Stimulated activated naive B cell treated with anti-CD40 and anti-IgM and Interleukin-4, amounts not matched to agents 10 μg/mL and 1 μg/mL and 100 μg/mL, for 72 hours (primary cell): ENCODE results near the gene MCRIP2.
"Not testable (repeated sequence)": the region's sequence is repeated elsewhere in the genome, so short reads cannot be mapped to it uniquely, and the experiment has no call there.

Source experiments
- ATAC-seq, 2 donors: fragments of 150-1000 bp; cut with Tn5 transposase; replicated peaks; 2 replicates each; pipeline ENCODE4 v1.10.0; 2021; ENCODE audit warnings: moderate library complexity in 1 of 2
- DNase-seq: peaks from one replicate; pipeline ENCODE4 v3.0.0; 2021
- H3K27ac Mint-ChIP-seq: one replicate; pipeline ENCODE4 v1.8.0; 2022; ENCODE audit warnings: mild to moderate bottlenecking, mixed read lengths
- H3K27me3 Mint-ChIP-seq, 2 donors: one replicate each; pipeline ENCODE4 v1.8.0; 2022; ENCODE audit warnings: mixed read lengths in 2 of 2
- H3K36me3 Mint-ChIP-seq, 2 donors: one replicate each; pipeline ENCODE4 v1.8.0; 2022; ENCODE audit warnings: mixed read lengths in 2 of 2, mild to moderate bottlenecking in 1 of 2
- H3K4me1 Mint-ChIP-seq, 2 donors: one replicate each; pipeline ENCODE4 v1.8.0; 2022; ENCODE audit warnings: mixed read lengths in 2 of 2, mild to moderate bottlenecking in 1 of 2
- H3K4me3 Mint-ChIP-seq, 2 donors: one replicate each; pipeline ENCODE4 v1.8.0; 2022; ENCODE audit warnings: mild to moderate bottlenecking in 2 of 2, mixed read lengths in 2 of 2, moderate library complexity in 1 of 2
- H3K9me3 Mint-ChIP-seq, 2 donors: one replicate each; pipeline ENCODE4 v1.8.0; 2022; ENCODE audit warnings: mixed read lengths in 2 of 2, mild to moderate bottlenecking in 1 of 2

Gene MCRIP2

GRCh38 chr16:641326-642188, at the start of gene MCRIP2:
MCRIP2 (plus strand) TSS chr16:641828; CDS start chr16:641992, 164 bp downstream.
- Mint-ChIP-seq H3K4me3 (peak within 1 kb of the TSS; percentile 83 to 84), H3K27me3 (peaks cover 3 to 4% of the 10 kb centered on the region in 2 donors), H3K4me1 (peaks cover 24 to 50% of the 10 kb centered on the region in 2 donors), H3K9me3 (peaks cover 0 to 2% of the 10 kb centered on the region in 2 donors), H3K27ac (peak within 1 kb of the TSS; percentile 73), H3K36me3 (peaks cover 11 to 13% of the 10 kb centered on the region in 2 donors)
- peak; percentile 64 to 65 for ATAC-seq
- peak; percentile 78 for DNase-seq

- Mint-ChIP-seq H3K27ac (no peak overlapping the region), H3K9me3 (no peaks in the 10 kb centered on the region), H3K36me3 (peaks cover 13 to 21% of the 10 kb centered on the region in 2 donors), H3K27me3 (no peaks in the 10 kb centered on the region), H3K4me1 (peaks cover 30 to 68% of the 10 kb centered on the region in 2 donors), H3K4me3 (peak overlapping the region in 1 of 2 donors; percentile 39)
- ATAC-seq (no peak), DNase-seq (no peak)
Measured at GRCh38 chr16:591892-592517, 49.6 kb upstream of the MCRIP2 start.

- H3K27ac Mint-ChIP-seq: no peak overlapping the region
- H3K4me1 Mint-ChIP-seq: peaks cover 27 to 61% of the 10 kb centered on the region in 2 donors
- ATAC-seq: no peak
- no peaks in the 10 kb centered on the region for H3K9me3 Mint-ChIP-seq
- no peaks in the 10 kb centered on the region for H3K27me3 Mint-ChIP-seq
- DNase-seq: no peak
- peaks cover 14 to 23% of the 10 kb centered on the region in 2 donors for H3K36me3 Mint-ChIP-seq
- H3K4me3 Mint-ChIP-seq: no peak overlapping the region
Measured at GRCh38 chr16:592518-593306, 48.9 kb upstream of the MCRIP2 start.

- Mint-ChIP-seq H3K36me3 (peaks cover 14 to 19% of the 10 kb centered on the region in 2 donors), H3K9me3 (no peaks in the 10 kb centered on the region), H3K27ac (peak overlapping the region; percentile 6), H3K4me1 (peaks cover 27 to 54% of the 10 kb centered on the region in 2 donors), H3K4me3 (no peak overlapping the region), H3K27me3 (no peaks in the 10 kb centered on the region)
- no peak for DNase-seq
- ATAC-seq: no peak
Measured at GRCh38 chr16:593406-593805, 48.2 kb upstream of the MCRIP2 start.

GRCh38 chr16:593807-594206, 47.8 kb upstream of the MCRIP2 start:
- H3K27ac Mint-ChIP-seq: peak overlapping the region; percentile 6
- ATAC-seq (no peak), DNase-seq (no peak)
- H3K9me3 Mint-ChIP-seq: no peaks in the 10 kb centered on the region
- peaks cover 27 to 50% of the 10 kb centered on the region in 2 donors for H3K4me1 Mint-ChIP-seq
- no peaks in the 10 kb centered on the region for H3K27me3 Mint-ChIP-seq
- no peak overlapping the region for H3K4me3 Mint-ChIP-seq
- peaks cover 12 to 21% of the 10 kb centered on the region in 2 donors for H3K36me3 Mint-ChIP-seq

- H3K36me3 Mint-ChIP-seq: peaks cover 14 to 25% of the 10 kb centered on the region in 2 donors
- no peak for ATAC-seq
- no peaks in the 10 kb centered on the region for H3K27me3 Mint-ChIP-seq
- no peak for DNase-seq
- H3K27ac Mint-ChIP-seq: peak overlapping the region; percentile 56
- peaks cover 27 to 50% of the 10 kb centered on the region in 2 donors for H3K4me1 Mint-ChIP-seq
- no peak overlapping the region for H3K4me3 Mint-ChIP-seq
- H3K9me3 Mint-ChIP-seq: no peaks in the 10 kb centered on the region
Measured at GRCh38 chr16:595094-595528, 46.5 kb upstream of the MCRIP2 start.

- Mint-ChIP-seq H3K4me1 (peaks cover 20 to 46% of the 10 kb centered on the region in 2 donors), H3K27ac (no peak overlapping the region), H3K27me3 (no peaks in the 10 kb centered on the region), H3K4me3 (no peak overlapping the region), H3K36me3 (peaks cover 14 to 26% of the 10 kb centered on the region in 2 donors), H3K9me3 (no peaks in the 10 kb centered on the region)
- DNase-seq (no peak), ATAC-seq (no peak)
Measured at GRCh38 chr16:595942-596735, 45.5 kb upstream of the MCRIP2 start.

- H3K27ac Mint-ChIP-seq: no peak overlapping the region
- no peak for DNase-seq
- no peaks in the 10 kb centered on the region for H3K27me3 Mint-ChIP-seq
Measured at GRCh38 chr16:596736-597060, 44.9 kb upstream of the MCRIP2 start.

GRCh38 chr16:597655-598054, 44.0 kb upstream of the MCRIP2 start:
- H3K9me3 Mint-ChIP-seq: not testable (repeated sequence)

More at GRCh38 chr16:596736-597060, 44.9 kb upstream of the MCRIP2 start:
- no peaks in the 10 kb centered on the region for H3K9me3 Mint-ChIP-seq
- ATAC-seq: no peak
- H3K36me3 Mint-ChIP-seq: peaks cover 14 to 26% of the 10 kb centered on the region in 2 donors
- no peak overlapping the region for H3K4me3 Mint-ChIP-seq
- peaks cover 18 to 42% of the 10 kb centered on the region in 2 donors for H3K4me1 Mint-ChIP-seq

GRCh38 chr16:598823-599739, 42.5 kb upstream of the MCRIP2 start:
- Mint-ChIP-seq H3K27ac (no peak overlapping the region), H3K9me3 (no peaks in the 10 kb centered on the region), H3K4me1 (peaks cover 7 to 30% of the 10 kb centered on the region in 2 donors), H3K36me3 (peaks cover 19 to 26% of the 10 kb centered on the region in 2 donors), H3K27me3 (no peaks in the 10 kb centered on the region), H3K4me3 (no peak overlapping the region)
- DNase-seq: no peak
- ATAC-seq: no peak

More at GRCh38 chr16:597655-598054, 44.0 kb upstream of the MCRIP2 start:
- H3K4me3 Mint-ChIP-seq, ATAC-seq, H3K27ac Mint-ChIP-seq, H3K27me3 Mint-ChIP-seq, DNase-seq: not testable (repeated sequence)
- H3K36me3 Mint-ChIP-seq: peaks cover 14 to 26% of the 10 kb centered on the region in 2 donors
- peaks cover 13 to 34% of the 10 kb centered on the region in 2 donors for H3K4me1 Mint-ChIP-seq

- DNase-seq (no peak), ATAC-seq (no peak)
- Mint-ChIP-seq H3K27ac (no peak overlapping the region), H3K36me3 (peaks cover 26 to 36% of the 10 kb centered on the region in 2 donors), H3K4me1 (peaks cover 5 to 28% of the 10 kb centered on the region in 2 donors), H3K4me3 (no peak overlapping the region), H3K9me3 (peaks cover 0 to 3% of the 10 kb centered on the region in 2 donors), H3K27me3 (no peaks in the 10 kb centered on the region)
Measured at GRCh38 chr16:600781-601180, 40.8 kb upstream of the MCRIP2 start.

GRCh38 chr16:603933-604332, 37.7 kb upstream of the MCRIP2 start:
- Mint-ChIP-seq H3K36me3 (peaks cover 19 to 24% of the 10 kb centered on the region in 2 donors), H3K4me1 (peaks cover 7 to 30% of the 10 kb centered on the region in 2 donors), H3K27ac (no peak overlapping the region), H3K4me3 (no peak overlapping the region), H3K27me3 (no peaks in the 10 kb centered on the region), H3K9me3 (peaks cover 0 to 3% of the 10 kb centered on the region in 2 donors)
- ATAC-seq (no peak), DNase-seq (no peak)
